ENCODE measurements around the gene ZDHHC5. TPM values are rescaled to one million over a fixed set of nuclear protein-coding genes. Genes with fewer than 3 reads are reported as not detected.
"Not testable (repeated sequence)": the region's sequence is repeated elsewhere in the genome, so short reads cannot be mapped to it uniquely, and the experiment has no call there.

Gene ZDHHC5
- total and polyA plus RNA-seq, 2 donors: 17.4 to 21.0 TPM

DNA sequence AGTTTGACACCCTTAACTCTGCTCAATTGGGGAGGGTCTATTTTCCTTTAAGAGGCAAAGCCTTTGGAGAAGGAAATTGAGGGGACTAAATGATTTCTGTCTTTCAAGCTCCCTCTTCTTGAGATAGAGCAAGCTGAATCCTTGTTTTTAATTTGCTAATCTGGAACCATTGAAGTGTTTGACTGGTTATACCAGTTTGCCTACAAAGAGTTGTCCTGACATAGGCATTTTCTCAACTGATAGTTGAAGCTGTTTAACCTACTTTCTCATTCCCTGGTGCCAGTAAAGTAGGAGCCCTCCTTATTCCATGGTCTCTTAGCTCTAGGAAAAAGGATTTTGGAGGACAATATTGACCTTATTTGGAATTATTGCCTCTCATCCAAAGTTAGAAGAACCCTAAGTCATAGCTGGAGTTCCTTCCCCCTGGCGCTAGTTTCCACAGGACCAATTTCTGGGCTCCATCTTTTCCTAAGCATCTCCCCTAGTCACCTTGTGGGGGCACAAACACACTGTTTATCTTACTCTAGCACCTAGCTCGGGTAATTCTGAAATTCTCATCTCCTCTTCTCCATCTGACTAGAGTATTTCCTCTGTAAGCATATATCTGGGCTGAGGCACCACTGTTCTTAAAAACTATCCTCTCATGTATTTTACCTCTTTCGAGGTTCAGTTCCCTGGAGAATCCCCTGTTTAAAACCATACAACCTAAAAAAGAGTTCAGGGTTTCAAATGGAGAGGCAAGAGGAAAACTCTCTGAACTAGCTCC is 7.4 kb downstream of the ZDHHC5 start:
- 94% methylated on average over 3 of the region's 3 CpGs for WGBS
- H3K4me3 ChIP-seq (ENCODE audit: low read length in 2 of 2): no peak overlapping the region
- no peaks in the 10 kb centered on the region for H3K4me1 ChIP-seq (ENCODE audit: control insufficient read depth in 2 of 2, insufficient read depth in 2 of 2, low read length in 2 of 2)
- H3K36me3 ChIP-seq (ENCODE audit: control insufficient read depth in 2 of 2, insufficient read depth in 2 of 2, low read length in 1 of 2): peaks cover 40 to 69% of the 10 kb centered on the region in 2 donors
- H3K27ac ChIP-seq (ENCODE audit: low read depth in 1 of 2, low read length in 1 of 2): no peak overlapping the region
- H3K9me3 ChIP-seq (ENCODE audit: control insufficient read depth in 2 of 2, insufficient read depth in 1 of 2, low read length in 1 of 2): no peaks in the 10 kb centered on the region
- no peaks in the 10 kb centered on the region for H3K27me3 ChIP-seq (ENCODE audit: control insufficient read depth in 2 of 2, insufficient read depth in 1 of 2, low read length in 1 of 2)
- DNase-seq (ENCODE audit: low read depth in 6 of 9, low spot score in 9 of 9): no peak

DNA sequence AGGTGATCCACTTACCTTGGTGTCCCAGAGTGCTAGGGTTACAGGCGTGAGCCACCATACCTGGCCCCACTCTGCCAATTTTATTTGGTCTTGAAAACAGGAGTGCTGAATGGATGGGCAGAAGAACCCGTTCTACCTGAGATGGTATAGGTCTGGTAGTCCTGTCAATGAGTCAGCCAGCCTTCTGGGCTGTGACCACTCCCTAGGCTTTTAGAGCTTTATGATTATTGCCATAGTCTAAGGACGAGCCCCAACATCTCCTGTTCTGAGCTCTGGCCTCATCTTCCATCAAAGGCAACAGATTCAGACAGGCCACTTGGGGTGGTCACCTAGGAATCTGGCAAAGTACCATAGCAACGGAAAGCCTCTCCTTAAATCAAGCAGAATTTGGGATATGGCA is 11.5 kb downstream of the ZDHHC5 start:
- Histone ChIP-seq H3K4me3 (ENCODE audit: low read length in 2 of 2) (no peak overlapping the region), H3K27me3 (ENCODE audit: control insufficient read depth in 2 of 2, insufficient read depth in 1 of 2, low read length in 1 of 2) (no peaks in the 10 kb centered on the region), H3K9me3 (ENCODE audit: control insufficient read depth in 2 of 2, insufficient read depth in 1 of 2, low read length in 1 of 2) (no peaks in the 10 kb centered on the region), H3K27ac (ENCODE audit: low read depth in 1 of 2, low read length in 1 of 2) (no peak overlapping the region), H3K36me3 (ENCODE audit: control insufficient read depth in 2 of 2, insufficient read depth in 2 of 2, low read length in 1 of 2) (peaks cover 46 to 69% of the 10 kb centered on the region in 2 donors), H3K4me1 (ENCODE audit: control insufficient read depth in 2 of 2, insufficient read depth in 2 of 2, low read length in 2 of 2) (no peaks in the 10 kb centered on the region)
- DNase-seq (ENCODE audit: low read depth in 6 of 9, low spot score in 9 of 9): no peak
- WGBS: 96% methylated on average over 4 of the region's 4 CpGs

DNA sequence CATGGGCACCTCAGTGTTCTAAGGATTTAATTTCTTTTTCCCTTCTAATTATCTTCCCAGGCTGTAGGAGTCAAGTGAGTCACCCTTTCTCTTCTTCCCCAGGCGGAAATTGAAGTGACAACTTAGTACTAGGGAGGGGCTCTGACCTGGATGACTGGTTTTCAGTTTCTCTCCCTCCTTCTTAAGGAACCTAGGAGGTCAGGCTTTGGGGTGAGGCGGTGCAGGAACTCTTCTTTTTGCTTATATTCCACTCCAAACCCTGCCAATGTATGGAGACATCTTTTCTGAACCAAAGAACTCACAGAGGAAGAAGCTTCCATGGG is 12.6 kb downstream of the ZDHHC5 start:
- WGBS: 90% methylated on average over 2 of the region's 2 CpGs
- H3K36me3 ChIP-seq (ENCODE audit: control insufficient read depth in 2 of 2, insufficient read depth in 2 of 2, low read length in 1 of 2): peaks cover 49 to 66% of the 10 kb centered on the region in 2 donors

DNA sequence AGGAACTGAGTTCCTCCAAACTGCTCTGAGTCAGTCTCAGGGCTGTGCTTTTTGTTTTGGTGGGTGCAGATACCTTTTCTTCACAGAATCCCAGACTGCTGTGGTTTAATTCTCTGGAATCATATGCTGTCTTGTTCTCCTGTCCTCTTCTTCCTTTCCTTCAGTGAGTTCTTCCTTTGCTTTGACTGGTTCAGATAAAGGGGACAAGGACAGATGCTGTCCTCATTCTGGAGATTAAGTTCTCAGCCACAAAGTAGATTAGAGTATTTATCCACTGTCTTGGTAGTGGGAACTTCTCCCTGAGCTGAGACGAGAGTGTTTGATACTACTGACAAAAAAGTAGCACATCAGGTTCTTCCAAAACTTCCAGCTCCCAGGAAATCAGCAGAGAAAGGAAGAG is 13.3 kb downstream of the ZDHHC5 start:
- H3K4me1 ChIP-seq (ENCODE audit: control insufficient read depth in 2 of 2, insufficient read depth in 2 of 2, low read length in 2 of 2): no peaks in the 10 kb centered on the region
- no peaks in the 10 kb centered on the region for H3K9me3 ChIP-seq (ENCODE audit: control insufficient read depth in 2 of 2, insufficient read depth in 1 of 2, low read length in 1 of 2)
- no peak overlapping the region for H3K27ac ChIP-seq (ENCODE audit: low read depth in 1 of 2, low read length in 1 of 2)
- DNase-seq (ENCODE audit: low read depth in 6 of 9, low spot score in 9 of 9): no peak
- WGBS: 93% methylated on average over 1 of the region's 1 CpG
- no peaks in the 10 kb centered on the region for H3K27me3 ChIP-seq (ENCODE audit: control insufficient read depth in 2 of 2, insufficient read depth in 1 of 2, low read length in 1 of 2)
- peaks cover 55 to 62% of the 10 kb centered on the region in 2 donors for H3K36me3 ChIP-seq (ENCODE audit: control insufficient read depth in 2 of 2, insufficient read depth in 2 of 2, low read length in 1 of 2)
- H3K4me3 ChIP-seq (ENCODE audit: low read length in 2 of 2): no peak overlapping the region

More for the DNA sequence above, 12.6 kb downstream of the ZDHHC5 start:
- Histone ChIP-seq H3K9me3 (ENCODE audit: control insufficient read depth in 2 of 2, insufficient read depth in 1 of 2, low read length in 1 of 2) (no peaks in the 10 kb centered on the region), H3K4me1 (ENCODE audit: control insufficient read depth in 2 of 2, insufficient read depth in 2 of 2, low read length in 2 of 2) (no peaks in the 10 kb centered on the region), H3K27ac (ENCODE audit: low read depth in 1 of 2, low read length in 1 of 2) (no peak overlapping the region), H3K27me3 (ENCODE audit: control insufficient read depth in 2 of 2, insufficient read depth in 1 of 2, low read length in 1 of 2) (no peaks in the 10 kb centered on the region), H3K4me3 (ENCODE audit: low read length in 2 of 2) (no peak overlapping the region)
- DNase-seq (ENCODE audit: low read depth in 6 of 9, low spot score in 9 of 9): no peak

DNA sequence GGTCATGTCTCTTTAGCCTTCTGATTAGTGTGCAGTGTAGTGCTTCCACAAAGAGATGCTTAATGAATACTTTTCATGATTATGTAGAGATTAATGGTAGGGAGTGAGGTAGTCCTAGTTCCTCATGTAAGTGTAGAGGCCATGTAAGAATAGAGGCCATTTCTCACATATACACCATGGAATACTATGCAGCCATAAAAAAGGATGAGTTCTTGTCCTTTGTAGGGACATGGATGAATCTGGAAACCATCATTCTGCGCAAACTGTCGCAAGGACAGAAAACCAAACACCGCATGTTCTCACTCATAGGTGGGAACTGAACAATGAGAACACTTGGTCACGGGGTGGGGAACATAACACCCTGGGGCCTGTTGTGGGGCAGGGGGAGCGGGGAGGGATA is 22.6 kb downstream of the ZDHHC5 start:
- WGBS: 99% methylated on average over 5 of the region's 5 CpGs
- H3K36me3 ChIP-seq (ENCODE audit: control insufficient read depth in 2 of 2, insufficient read depth in 2 of 2, low read length in 1 of 2): peaks cover 69 to 72% of the 10 kb centered on the region in 2 donors

DNA sequence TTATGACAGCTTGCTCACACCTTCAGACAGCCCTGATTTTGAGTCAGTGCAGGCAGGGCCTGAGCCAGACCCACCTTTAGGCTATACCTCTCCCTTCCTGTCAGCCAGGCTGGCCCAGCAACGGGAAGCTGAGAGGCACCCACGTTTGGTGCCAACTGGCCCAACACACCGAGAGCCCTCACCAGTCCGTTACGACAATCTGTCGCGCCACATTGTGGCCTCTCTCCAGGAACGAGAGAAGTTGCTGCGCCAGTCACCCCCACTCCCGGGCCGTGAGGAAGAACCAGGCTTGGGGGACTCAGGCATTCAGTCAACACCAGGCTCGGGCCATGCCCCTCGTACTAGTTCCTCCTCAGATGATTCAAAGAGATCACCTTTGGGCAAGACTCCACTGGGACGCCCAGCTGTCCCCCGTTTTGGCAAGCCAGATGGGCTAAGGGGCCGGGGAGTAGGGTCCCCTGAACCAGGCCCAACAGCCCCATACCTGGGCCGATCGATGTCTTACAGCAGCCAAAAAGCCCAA is 31.0 kb downstream of the ZDHHC5 start:
- Histone ChIP-seq H3K27me3 (ENCODE audit: control insufficient read depth in 2 of 2, insufficient read depth in 1 of 2, low read length in 1 of 2) (no peaks in the 10 kb centered on the region), H3K4me1 (ENCODE audit: control insufficient read depth in 2 of 2, insufficient read depth in 2 of 2, low read length in 2 of 2) (no peaks in the 10 kb centered on the region), H3K9me3 (ENCODE audit: control insufficient read depth in 2 of 2, insufficient read depth in 1 of 2, low read length in 1 of 2) (no peaks in the 10 kb centered on the region), H3K4me3 (ENCODE audit: low read length in 2 of 2) (no peak overlapping the region), H3K36me3 (ENCODE audit: control insufficient read depth in 2 of 2, insufficient read depth in 2 of 2, low read length in 1 of 2) (peaks cover 76 to 92% of the 10 kb centered on the region in 2 donors), H3K27ac (ENCODE audit: low read depth in 1 of 2, low read length in 1 of 2) (no peak overlapping the region)
- no peak for DNase-seq (ENCODE audit: low read depth in 6 of 9, low spot score in 9 of 9)
- 97% methylated on average over 18 of the region's 18 CpGs for WGBS

More for the DNA sequence above, 22.6 kb downstream of the ZDHHC5 start:
- H3K9me3 ChIP-seq (ENCODE audit: control insufficient read depth in 2 of 2, insufficient read depth in 1 of 2, low read length in 1 of 2); DNase-seq (ENCODE audit: low read depth in 6 of 9, low spot score in 9 of 9); H3K4me3 ChIP-seq (ENCODE audit: low read length in 2 of 2); H3K4me1 ChIP-seq (ENCODE audit: control insufficient read depth in 2 of 2, insufficient read depth in 2 of 2, low read length in 2 of 2); H3K27me3 ChIP-seq (ENCODE audit: control insufficient read depth in 2 of 2, insufficient read depth in 1 of 2, low read length in 1 of 2); H3K27ac ChIP-seq (ENCODE audit: low read depth in 1 of 2, low read length in 1 of 2): not testable (repeated sequence)

DNA sequence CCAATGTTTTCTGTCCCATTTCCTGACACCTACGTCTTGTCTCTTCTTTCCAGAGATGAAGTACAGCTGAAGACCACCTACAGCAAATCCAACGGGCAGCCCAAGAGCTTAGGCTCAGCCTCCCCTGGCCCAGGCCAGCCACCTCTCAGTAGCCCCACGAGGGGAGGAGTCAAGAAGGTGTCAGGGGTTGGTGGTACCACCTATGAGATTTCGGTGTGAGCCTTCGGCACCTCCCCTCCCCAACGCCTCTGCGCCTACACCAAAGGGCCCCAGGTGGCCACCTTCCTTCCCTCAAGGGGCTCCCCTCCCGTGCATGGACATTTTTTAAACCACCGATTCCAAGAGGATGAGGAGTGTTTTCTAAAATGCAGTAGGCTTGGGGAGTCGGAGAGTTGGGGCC is 31.9 kb downstream of the ZDHHC5 start:
- H3K9me3 ChIP-seq (ENCODE audit: control insufficient read depth in 2 of 2, insufficient read depth in 1 of 2, low read length in 1 of 2): no peaks in the 10 kb centered on the region
- DNase-seq (ENCODE audit: low read depth in 6 of 9, low spot score in 9 of 9): no peak
- H3K4me1 ChIP-seq (ENCODE audit: control insufficient read depth in 2 of 2, insufficient read depth in 2 of 2, low read length in 2 of 2): no peaks in the 10 kb centered on the region
- H3K27me3 ChIP-seq (ENCODE audit: control insufficient read depth in 2 of 2, insufficient read depth in 1 of 2, low read length in 1 of 2): no peaks in the 10 kb centered on the region
- 98% methylated on average over 10 of the region's 10 CpGs for WGBS
- H3K4me3 ChIP-seq (ENCODE audit: low read length in 2 of 2): no peak overlapping the region
- H3K27ac ChIP-seq (ENCODE audit: low read depth in 1 of 2, low read length in 1 of 2): no peak overlapping the region
- peaks cover 77 to 89% of the 10 kb centered on the region in 2 donors for H3K36me3 ChIP-seq (ENCODE audit: control insufficient read depth in 2 of 2, insufficient read depth in 2 of 2, low read length in 1 of 2)

DNA sequence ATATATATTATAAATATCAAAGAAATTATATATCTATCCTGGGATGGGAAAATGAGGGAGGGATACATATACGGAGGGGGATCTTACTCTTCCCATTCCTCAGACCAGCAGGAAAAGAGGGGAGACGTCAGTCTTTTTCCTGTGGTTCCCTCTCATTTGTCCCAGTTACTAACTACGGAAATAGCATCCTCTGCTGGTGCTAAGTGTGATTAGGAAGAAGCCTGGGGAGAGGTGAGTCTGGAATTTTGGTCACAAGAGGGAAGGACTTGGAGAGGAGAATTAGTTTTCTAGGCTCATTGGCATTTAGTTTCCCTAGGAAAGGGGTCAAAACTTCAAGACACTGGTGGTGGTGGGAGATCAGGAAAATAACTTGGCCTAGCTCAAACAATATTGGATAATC is 32.5 kb downstream of the ZDHHC5 start:
- no peak overlapping the region for H3K27ac ChIP-seq (ENCODE audit: low read depth in 1 of 2, low read length in 1 of 2)
- no peaks in the 10 kb centered on the region for H3K4me1 ChIP-seq (ENCODE audit: control insufficient read depth in 2 of 2, insufficient read depth in 2 of 2, low read length in 2 of 2)
- no peaks in the 10 kb centered on the region for H3K9me3 ChIP-seq (ENCODE audit: control insufficient read depth in 2 of 2, insufficient read depth in 1 of 2, low read length in 1 of 2)
- no peak overlapping the region for H3K4me3 ChIP-seq (ENCODE audit: low read length in 2 of 2)
- H3K27me3 ChIP-seq (ENCODE audit: control insufficient read depth in 2 of 2, insufficient read depth in 1 of 2, low read length in 1 of 2): no peaks in the 10 kb centered on the region
- 93% methylated on average over 3 of the region's 3 CpGs for WGBS
- peaks cover 77 to 85% of the 10 kb centered on the region in 2 donors for H3K36me3 ChIP-seq (ENCODE audit: control insufficient read depth in 2 of 2, insufficient read depth in 2 of 2, low read length in 1 of 2)
- no peak for DNase-seq (ENCODE audit: low read depth in 6 of 9, low spot score in 9 of 9)

DNA sequence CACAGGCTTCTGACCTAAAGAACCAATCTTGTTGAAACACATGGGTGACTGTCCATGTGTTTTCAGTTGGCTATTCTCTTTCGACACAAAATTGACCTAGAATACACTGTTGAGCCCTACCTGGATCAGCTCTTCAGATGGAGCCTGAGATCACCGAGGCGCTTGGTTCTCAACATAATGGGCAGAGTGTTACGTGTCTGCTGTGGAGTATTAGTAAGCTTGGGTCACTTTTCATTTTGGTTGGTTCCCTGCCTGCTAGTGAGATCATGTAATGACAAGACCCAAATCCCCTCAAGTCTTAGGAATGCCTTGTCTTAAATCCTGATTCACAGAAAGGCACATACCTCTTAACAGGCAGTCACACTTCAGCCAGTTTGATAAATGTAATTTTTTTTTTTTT is 35.4 kb downstream of the ZDHHC5 start:
- WGBS: 96% methylated on average over 4 of the region's 4 CpGs

More for the DNA sequence above, 35.4 kb downstream of the ZDHHC5 start:
- Histone ChIP-seq H3K27me3 (ENCODE audit: control insufficient read depth in 2 of 2, insufficient read depth in 1 of 2, low read length in 1 of 2) (no peaks in the 10 kb centered on the region), H3K9me3 (ENCODE audit: control insufficient read depth in 2 of 2, insufficient read depth in 1 of 2, low read length in 1 of 2) (no peaks in the 10 kb centered on the region), H3K36me3 (ENCODE audit: control insufficient read depth in 2 of 2, insufficient read depth in 2 of 2, low read length in 1 of 2) (peaks cover 59 to 64% of the 10 kb centered on the region in 2 donors), H3K4me3 (ENCODE audit: low read length in 2 of 2) (no peak overlapping the region), H3K4me1 (ENCODE audit: control insufficient read depth in 2 of 2, insufficient read depth in 2 of 2, low read length in 2 of 2) (no peaks in the 10 kb centered on the region), H3K27ac (ENCODE audit: low read depth in 1 of 2, low read length in 1 of 2) (no peak overlapping the region)
- DNase-seq (ENCODE audit: low read depth in 6 of 9, low spot score in 9 of 9): no peak

Measured in thymus (tissue), 11 donors.